Measurements from ENCODE around the gene C1orf105. TPM values are rescaled to one million over a fixed set of nuclear protein-coding genes. Genes with fewer than 3 reads are reported as not detected.
"Not testable (repeated sequence)": the region's sequence is repeated elsewhere in the genome, so short reads cannot be mapped to it uniquely, and the experiment has no call there.

The C1orf105 gene
- polyA plus RNA-seq (2013) = 36.7 and 38.1 TPM in 2 replicates

GRCh38 chr1:172420385-172420784 lies at the start of gene C1orf105:
TSS of gene C1orf105 (plus strand) at chr1:172420685. CDS start at chr1:172420886, 201 bp downstream.
- Histone ChIP-seq H2AK5ac (ENCODE audit: low read length) (no peak within 1 kb of the TSS), H2BK5ac (ENCODE audit: low read depth, low read length, poor library complexity) (no peak within 1 kb of the TSS), H3K79me2 (ENCODE audit: control insufficient read depth, insufficient read depth, low read length, poor library complexity) (no peaks in the 10 kb centered on the region), H3K9me3 (ENCODE audit: insufficient read depth, low read depth, low read length) (no peaks in the 10 kb centered on the region), H3K23ac (ENCODE audit: low read length) (no peak within 1 kb of the TSS), H3K27me3 (ENCODE audit: insufficient read depth, low read length) (no peaks in the 10 kb centered on the region), H3K18ac (ENCODE audit: low read length) (no peak within 1 kb of the TSS), H4K91ac (ENCODE audit: low read depth, low read length) (no peak within 1 kb of the TSS), H2BK120ac (ENCODE audit: insufficient read depth, low read length, poor library complexity) (no peak within 1 kb of the TSS), H2AFZ (ENCODE audit: insufficient read depth, low read length, poor library complexity) (no peak within 1 kb of the TSS), H4K12ac (ENCODE audit: low read depth, low read length) (no peak within 1 kb of the TSS), H3K14ac (ENCODE audit: low read length) (no peak within 1 kb of the TSS), H3K9ac (ENCODE audit: low read length) (no peak within 1 kb of the TSS), H3K27ac (ENCODE audit: low read depth, low read length) (no peak within 1 kb of the TSS), H3K4ac (ENCODE audit: low read depth, low read length) (no peak within 1 kb of the TSS), H3K4me3 (ENCODE audit: low read depth, low read length) (no peak within 1 kb of the TSS), H3K36me3 (ENCODE audit: control insufficient read depth in 1 of 2, insufficient read depth in 2 of 2, low read length in 2 of 2) (no peaks in the 10 kb centered on the region), H3K4me1 (ENCODE audit: control insufficient read depth in 1 of 2, insufficient read depth in 2 of 2, low read length in 2 of 2) (no peaks in the 10 kb centered on the region), H2BK12ac (ENCODE audit: low read length) (no peak within 1 kb of the TSS), H3K79me1 (ENCODE audit: low read length) (peaks cover 4% of the 10 kb centered on the region), H3K4me2 (ENCODE audit: low read length) (no peak within 1 kb of the TSS), H4K8ac (ENCODE audit: low read depth, low read length) (no peak within 1 kb of the TSS)
- DNase-seq = no peak
- WGBS (ENCODE audit: extremely low coverage, insufficient coverage, insufficient read length) = no CpG with 5 or more reads among the region's 1 CpG

GRCh38 chr1:172371646-172372045 lies 48.8 kb upstream of the C1orf105 start:
- not testable (repeated sequence) for H2AK5ac ChIP-seq (ENCODE audit: low read length); H2BK120ac ChIP-seq (ENCODE audit: insufficient read depth, low read length, poor library complexity); H3K9ac ChIP-seq (ENCODE audit: low read length); H4K8ac ChIP-seq (ENCODE audit: low read depth, low read length); H3K14ac ChIP-seq (ENCODE audit: low read length); H3K4ac ChIP-seq (ENCODE audit: low read depth, low read length); H3K4me1 ChIP-seq (ENCODE audit: control insufficient read depth in 1 of 2, insufficient read depth in 2 of 2, low read length in 2 of 2); H3K36me3 ChIP-seq (ENCODE audit: control insufficient read depth in 1 of 2, insufficient read depth in 2 of 2, low read length in 2 of 2); H2BK12ac ChIP-seq (ENCODE audit: low read length); H3K9me3 ChIP-seq (ENCODE audit: insufficient read depth, low read depth, low read length); H3K4me3 ChIP-seq (ENCODE audit: low read depth, low read length); H4K12ac ChIP-seq (ENCODE audit: low read depth, low read length); H3K23ac ChIP-seq (ENCODE audit: low read length); H4K91ac ChIP-seq (ENCODE audit: low read depth, low read length); H3K79me1 ChIP-seq (ENCODE audit: low read length); H3K18ac ChIP-seq (ENCODE audit: low read length); H3K27ac ChIP-seq (ENCODE audit: low read depth, low read length); H3K4me2 ChIP-seq (ENCODE audit: low read length); H3K79me2 ChIP-seq (ENCODE audit: control insufficient read depth, insufficient read depth, low read length, poor library complexity); H3K27me3 ChIP-seq (ENCODE audit: insufficient read depth, low read length); H2BK5ac ChIP-seq (ENCODE audit: low read depth, low read length, poor library complexity); H2AFZ ChIP-seq (ENCODE audit: insufficient read depth, low read length, poor library complexity); DNase-seq
- WGBS (ENCODE audit: extremely low coverage, insufficient coverage, insufficient read length) = no CpG with 5 or more reads among the region's 3 CpGs

- Histone ChIP-seq H4K12ac (ENCODE audit: low read depth, low read length) (no peak overlapping the region), H2BK5ac (ENCODE audit: low read depth, low read length, poor library complexity) (no peak overlapping the region), H3K4me3 (ENCODE audit: low read depth, low read length) (no peak overlapping the region), H2AK5ac (ENCODE audit: low read length) (no peak overlapping the region), H3K4me2 (ENCODE audit: low read length) (no peak overlapping the region), H3K27ac (ENCODE audit: low read depth, low read length) (no peak overlapping the region), H3K14ac (ENCODE audit: low read length) (no peak overlapping the region), H3K27me3 (ENCODE audit: insufficient read depth, low read length) (no peaks in the 10 kb centered on the region), H3K9ac (ENCODE audit: low read length) (no peak overlapping the region), H3K18ac (ENCODE audit: low read length) (no peak overlapping the region), H3K36me3 (ENCODE audit: control insufficient read depth in 1 of 2, insufficient read depth in 2 of 2, low read length in 2 of 2) (no peaks in the 10 kb centered on the region), H2BK12ac (ENCODE audit: low read length) (no peak overlapping the region), H3K4ac (ENCODE audit: low read depth, low read length) (no peak overlapping the region), H2AFZ (ENCODE audit: insufficient read depth, low read length, poor library complexity) (no peak overlapping the region), H3K23ac (ENCODE audit: low read length) (no peak overlapping the region), H3K79me2 (ENCODE audit: control insufficient read depth, insufficient read depth, low read length, poor library complexity) (no peaks in the 10 kb centered on the region), H3K79me1 (ENCODE audit: low read length) (no peaks in the 10 kb centered on the region), H2BK120ac (ENCODE audit: insufficient read depth, low read length, poor library complexity) (no peak overlapping the region), H4K91ac (ENCODE audit: low read depth, low read length) (no peak overlapping the region), H4K8ac (ENCODE audit: low read depth, low read length) (no peak overlapping the region), H3K9me3 (ENCODE audit: insufficient read depth, low read depth, low read length) (no peaks in the 10 kb centered on the region), H3K4me1 (ENCODE audit: control insufficient read depth in 1 of 2, insufficient read depth in 2 of 2, low read length in 2 of 2) (no peaks in the 10 kb centered on the region)
- no peak for DNase-seq
- no CpG with 5 or more reads among the region's 1 CpG for WGBS (ENCODE audit: extremely low coverage, insufficient coverage, insufficient read length)
Measured at GRCh38 chr1:172373864-172374263, 46.6 kb upstream of the C1orf105 start.

GRCh38 chr1:172375211-172375631 lies 45.3 kb upstream of the C1orf105 start:
- no peak overlapping the region for H4K8ac ChIP-seq (ENCODE audit: low read depth, low read length)
- no peak overlapping the region for H3K4ac ChIP-seq (ENCODE audit: low read depth, low read length)
- no peak overlapping the region for H3K18ac ChIP-seq (ENCODE audit: low read length)
- no peak overlapping the region for H3K23ac ChIP-seq (ENCODE audit: low read length)
- no peak overlapping the region for H3K4me2 ChIP-seq (ENCODE audit: low read length)
- H3K27me3 ChIP-seq (ENCODE audit: insufficient read depth, low read length) = no peaks in the 10 kb centered on the region
- no peak overlapping the region for H4K91ac ChIP-seq (ENCODE audit: low read depth, low read length)
- no peaks in the 10 kb centered on the region for H3K79me1 ChIP-seq (ENCODE audit: low read length)
- H3K4me1 ChIP-seq (ENCODE audit: control insufficient read depth in 1 of 2, insufficient read depth in 2 of 2, low read length in 2 of 2) = no peaks in the 10 kb centered on the region
- H4K12ac ChIP-seq (ENCODE audit: low read depth, low read length) = no peak overlapping the region
- WGBS (ENCODE audit: extremely low coverage, insufficient coverage, insufficient read length) = no CpG with 5 or more reads among the region's 2 CpGs
- H3K36me3 ChIP-seq (ENCODE audit: control insufficient read depth in 1 of 2, insufficient read depth in 2 of 2, low read length in 2 of 2) = no peaks in the 10 kb centered on the region
- no peak overlapping the region for H3K14ac ChIP-seq (ENCODE audit: low read length)
- H2BK5ac ChIP-seq (ENCODE audit: low read depth, low read length, poor library complexity) = no peak overlapping the region
- H2BK12ac ChIP-seq (ENCODE audit: low read length) = no peak overlapping the region
- no peak overlapping the region for H2AK5ac ChIP-seq (ENCODE audit: low read length)
- H3K79me2 ChIP-seq (ENCODE audit: control insufficient read depth, insufficient read depth, low read length, poor library complexity) = no peaks in the 10 kb centered on the region
- no peak overlapping the region for H3K4me3 ChIP-seq (ENCODE audit: low read depth, low read length)
- no peak overlapping the region for H3K27ac ChIP-seq (ENCODE audit: low read depth, low read length)
- H2BK120ac ChIP-seq (ENCODE audit: insufficient read depth, low read length, poor library complexity) = no peak overlapping the region
- H3K9ac ChIP-seq (ENCODE audit: low read length) = no peak overlapping the region
- H2AFZ ChIP-seq (ENCODE audit: insufficient read depth, low read length, poor library complexity) = no peak overlapping the region
- no peak for DNase-seq
- no peaks in the 10 kb centered on the region for H3K9me3 ChIP-seq (ENCODE audit: insufficient read depth, low read depth, low read length)

All from trophoblast cell (in vitro differentiated cells and primary cell).